ENCODE results near the gene C11orf21.
"Not testable (repeated sequence)": the region's sequence is repeated elsewhere in the genome, so short reads cannot be mapped to it uniquely, and the experiment has no call there.

The C11orf21 gene

DNA sequence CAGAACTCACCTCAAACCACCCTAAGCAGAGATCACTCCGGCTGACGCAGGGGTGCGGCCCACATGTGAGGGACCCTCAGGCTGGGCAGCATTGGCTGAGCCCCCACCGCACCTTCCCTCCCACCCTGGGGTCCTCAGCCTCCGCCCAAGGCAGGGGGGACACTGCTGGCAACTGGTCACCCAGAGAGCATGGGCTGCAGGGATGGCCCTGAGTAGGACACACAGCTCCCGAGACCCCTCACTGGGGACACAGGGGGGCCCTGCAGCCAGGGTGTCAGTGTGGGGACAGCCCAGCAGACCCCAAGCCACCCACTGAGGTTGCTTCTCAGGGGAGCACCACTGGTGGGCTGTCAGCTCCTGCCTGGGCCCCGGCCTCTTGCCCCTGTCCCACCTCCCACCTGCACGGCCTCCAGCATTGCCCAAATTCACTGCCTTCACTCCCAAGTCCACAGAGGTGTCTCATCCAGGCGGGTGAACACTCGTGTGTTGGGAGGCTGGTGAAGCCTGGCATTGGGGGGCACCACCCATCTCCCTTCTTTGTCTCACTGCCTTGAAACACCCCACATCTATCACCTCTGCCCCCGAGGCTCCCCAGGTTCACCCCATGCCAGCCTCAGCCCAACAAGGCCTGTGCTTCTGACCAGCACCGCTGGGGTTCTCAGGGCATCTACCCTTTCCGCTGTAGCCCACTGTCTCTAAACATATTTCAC, 4.7 kb downstream of the C11orf21 start:
- Mint-ChIP-seq H3K36me3 (no peaks in the 10 kb centered on the region), H3K4me1 (peaks cover 48% of the 10 kb centered on the region), H3K4me3 (peak overlapping the region; percentile 40), H3K9me3 (no peaks in the 10 kb centered on the region), H3K27me3 (no peaks in the 10 kb centered on the region), H3K27ac (peak overlapping the region; percentile 30)

GRCh38 chr11:2295971-2296912, 5.5 kb downstream of the C11orf21 start:
- Mint-ChIP-seq H3K4me3 (no peak overlapping the region), H3K9me3 (no peaks in the 10 kb centered on the region), H3K27ac (no peak overlapping the region), H3K4me1 (peaks cover 42% of the 10 kb centered on the region), H3K27me3 (no peaks in the 10 kb centered on the region), H3K36me3 (no peaks in the 10 kb centered on the region)

DNA sequence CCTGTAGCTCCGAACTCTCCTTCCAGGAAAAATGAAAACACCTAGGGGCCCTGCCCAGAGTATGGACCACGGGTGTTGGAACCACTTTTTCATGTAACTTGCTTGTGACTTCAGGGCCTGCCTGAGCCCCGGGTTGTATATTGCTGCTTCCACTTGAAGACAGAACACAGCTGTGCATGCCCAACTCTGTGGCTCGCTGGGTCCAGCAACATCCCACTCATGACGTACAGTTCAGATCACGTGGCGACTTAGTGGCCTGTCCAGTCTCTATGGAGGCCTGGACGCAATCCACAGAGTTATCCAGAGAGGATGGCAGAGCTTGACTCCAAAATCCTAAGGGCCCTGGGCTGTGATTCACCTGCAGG, 6.8 kb downstream of the C11orf21 start:
- no peak overlapping the region for H3K4me3 Mint-ChIP-seq
- H3K36me3 Mint-ChIP-seq: no peaks in the 10 kb centered on the region
- no peaks in the 10 kb centered on the region for H3K9me3 Mint-ChIP-seq
- H3K27ac Mint-ChIP-seq: peak overlapping the region; percentile 31
- H3K27me3 Mint-ChIP-seq: no peaks in the 10 kb centered on the region
- H3K4me1 Mint-ChIP-seq: peaks cover 37% of the 10 kb centered on the region

GRCh38 chr11:2293984-2294925, 7.5 kb downstream of the C11orf21 start:
- Mint-ChIP-seq H3K36me3 (no peaks in the 10 kb centered on the region), H3K27ac (peak overlapping the region; percentile 31), H3K4me1 (peaks cover 38% of the 10 kb centered on the region), H3K27me3 (no peaks in the 10 kb centered on the region), H3K4me3 (no peak overlapping the region), H3K9me3 (no peaks in the 10 kb centered on the region)

DNA sequence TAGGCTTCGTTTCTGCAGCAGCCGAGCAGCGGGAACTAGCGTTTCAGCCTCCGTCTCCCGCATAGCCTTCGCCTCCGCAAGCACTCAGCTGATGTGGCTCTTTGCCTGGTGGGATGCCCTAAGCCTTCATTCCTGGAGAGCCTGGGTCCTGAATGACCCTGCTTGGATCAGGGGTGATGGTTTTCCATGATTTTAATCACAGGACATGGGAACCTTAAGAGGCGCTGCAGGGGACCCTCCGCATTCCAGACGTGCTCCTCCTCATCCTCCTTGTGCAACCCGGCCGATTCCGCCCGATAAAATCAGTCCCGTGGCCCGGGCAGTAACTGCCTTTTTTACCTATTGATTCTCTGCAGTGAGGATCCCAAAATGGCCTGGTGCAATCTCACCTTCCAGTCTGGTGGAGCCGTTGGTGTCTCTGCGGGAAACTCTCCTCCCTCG, 8.2 kb downstream of the C11orf21 start:
- H3K4me3 Mint-ChIP-seq: no peak overlapping the region
- H3K36me3 Mint-ChIP-seq: no peaks in the 10 kb centered on the region
- peaks cover 35% of the 10 kb centered on the region for H3K4me1 Mint-ChIP-seq
- no peaks in the 10 kb centered on the region for H3K9me3 Mint-ChIP-seq
- H3K27me3 Mint-ChIP-seq: no peaks in the 10 kb centered on the region
- H3K27ac Mint-ChIP-seq: no peak overlapping the region

- no peaks in the 10 kb centered on the region for H3K27me3 Mint-ChIP-seq
- H3K4me3 Mint-ChIP-seq: no peak overlapping the region
- peaks cover 36% of the 10 kb centered on the region for H3K4me1 Mint-ChIP-seq
- no peaks in the 10 kb centered on the region for H3K9me3 Mint-ChIP-seq
- peak overlapping the region; percentile 59 for H3K27ac Mint-ChIP-seq
- peaks cover 3% of the 10 kb centered on the region for H3K36me3 Mint-ChIP-seq
These were observed 11.3 kb downstream of the C11orf21 start for GRCh38 chr11:2290351-2290841.

DNA sequence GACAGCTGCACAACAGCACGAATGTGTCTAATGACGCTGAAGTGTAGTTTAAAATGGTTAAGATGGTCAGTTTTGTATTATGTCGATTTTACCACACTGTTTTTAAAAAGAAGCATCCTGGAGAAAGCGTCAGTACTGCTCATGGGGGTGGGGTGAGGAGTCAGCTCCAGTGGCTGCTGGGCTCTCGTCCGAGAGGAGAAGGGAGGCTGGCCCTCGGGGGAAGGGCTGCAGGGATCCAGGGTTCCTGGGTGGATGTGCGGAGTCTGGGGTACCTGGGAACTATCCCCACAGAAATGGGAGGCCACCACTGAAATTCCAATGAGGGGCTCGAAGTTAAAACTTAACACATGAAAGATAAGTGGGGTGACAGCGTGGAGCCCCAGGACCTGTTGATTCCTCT, 11.9 kb downstream of the C11orf21 start:
- Mint-ChIP-seq H3K27me3 (no peaks in the 10 kb centered on the region), H3K27ac (peak overlapping the region; percentile 59)

GRCh38 chr11:2289350-2289749, 12.4 kb downstream of the C11orf21 start:
- H3K27me3 Mint-ChIP-seq: no peaks in the 10 kb centered on the region
- H3K4me3 Mint-ChIP-seq: no peak overlapping the region
- H3K9me3 Mint-ChIP-seq: no peaks in the 10 kb centered on the region
- H3K36me3 Mint-ChIP-seq: peaks cover 3% of the 10 kb centered on the region
- H3K27ac Mint-ChIP-seq: no peak overlapping the region
- peaks cover 31% of the 10 kb centered on the region for H3K4me1 Mint-ChIP-seq

More for the DNA sequence above, 11.9 kb downstream of the C11orf21 start:
- H3K9me3 Mint-ChIP-seq: no peaks in the 10 kb centered on the region
- H3K4me3 Mint-ChIP-seq: no peak overlapping the region
- peaks cover 35% of the 10 kb centered on the region for H3K4me1 Mint-ChIP-seq
- peaks cover 3% of the 10 kb centered on the region for H3K36me3 Mint-ChIP-seq

- Mint-ChIP-seq H3K4me3 (no peak overlapping the region), H3K4me1 (peaks cover 20% of the 10 kb centered on the region), H3K27ac (no peak overlapping the region), H3K36me3 (peaks cover 5% of the 10 kb centered on the region), H3K9me3 (peaks cover 5% of the 10 kb centered on the region), H3K27me3 (no peaks in the 10 kb centered on the region)
These were observed 14.6 kb downstream of the C11orf21 start for GRCh38 chr11:2287091-2287490.

GRCh38 chr11:2286350-2286749, 15.4 kb downstream of the C11orf21 start:
- not testable (repeated sequence) for H3K27ac Mint-ChIP-seq, H3K36me3 Mint-ChIP-seq, H3K9me3 Mint-ChIP-seq, H3K27me3 Mint-ChIP-seq, H3K4me3 Mint-ChIP-seq
- H3K4me1 Mint-ChIP-seq: peaks cover 20% of the 10 kb centered on the region

DNA sequence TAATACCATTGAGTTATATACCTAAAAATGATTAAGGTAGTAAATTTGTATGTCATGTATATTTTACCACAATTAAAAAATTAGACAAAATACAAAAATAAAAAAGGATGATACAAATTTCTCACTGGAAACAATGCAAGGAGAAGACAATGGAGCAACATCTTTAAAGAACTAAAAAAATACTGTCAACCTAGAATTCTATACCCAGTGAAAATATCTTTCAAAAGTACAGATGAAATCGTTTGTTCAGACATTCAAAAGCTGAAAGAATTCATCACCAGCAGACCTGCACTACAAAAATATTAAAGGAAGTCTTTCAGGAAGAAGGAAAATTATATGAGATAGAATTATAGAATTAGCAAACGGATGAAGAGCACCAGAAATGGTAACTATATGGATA, 21.5 kb downstream of the C11orf21 start:
- Mint-ChIP-seq H3K27me3 (no peaks in the 10 kb centered on the region), H3K27ac (no peak overlapping the region), H3K4me1 (no peaks in the 10 kb centered on the region), H3K9me3 (peaks cover 6% of the 10 kb centered on the region), H3K4me3 (no peak overlapping the region), H3K36me3 (peaks cover 7% of the 10 kb centered on the region)

DNA sequence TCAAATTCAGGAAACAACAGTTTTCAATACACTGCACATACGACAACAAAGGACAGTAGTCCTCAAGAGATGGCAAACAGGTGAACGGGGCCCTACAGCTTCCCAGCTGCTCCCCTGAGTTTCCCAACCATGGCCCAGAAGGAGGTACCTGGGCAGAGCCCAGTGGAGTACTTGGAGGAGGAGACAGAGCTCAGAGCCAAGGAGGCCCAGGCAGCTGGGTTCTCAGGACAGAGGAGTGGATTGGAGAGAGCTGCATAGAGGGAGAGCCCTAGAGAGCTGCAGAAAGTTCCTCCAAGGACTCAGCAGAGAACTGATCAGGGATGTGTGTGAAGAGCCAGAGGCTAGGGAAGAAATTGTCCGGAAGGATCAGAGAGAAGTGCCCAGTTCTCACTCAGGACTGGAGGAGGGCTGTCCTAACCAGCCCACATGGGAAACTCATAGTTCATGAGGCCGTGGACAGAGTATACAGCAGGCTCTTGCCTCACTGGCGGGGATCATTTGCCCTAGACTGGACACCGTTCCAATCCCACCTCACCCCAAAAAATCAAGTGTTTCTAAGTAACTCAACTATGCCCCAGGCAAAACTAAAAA, 23.7 kb downstream of the C11orf21 start:
- Mint-ChIP-seq H3K9me3 (peaks cover 6% of the 10 kb centered on the region), H3K4me3 (no peak overlapping the region), H3K27ac (no peak overlapping the region), H3K27me3 (no peaks in the 10 kb centered on the region), H3K36me3 (peaks cover 7% of the 10 kb centered on the region), H3K4me1 (no peaks in the 10 kb centered on the region)

DNA sequence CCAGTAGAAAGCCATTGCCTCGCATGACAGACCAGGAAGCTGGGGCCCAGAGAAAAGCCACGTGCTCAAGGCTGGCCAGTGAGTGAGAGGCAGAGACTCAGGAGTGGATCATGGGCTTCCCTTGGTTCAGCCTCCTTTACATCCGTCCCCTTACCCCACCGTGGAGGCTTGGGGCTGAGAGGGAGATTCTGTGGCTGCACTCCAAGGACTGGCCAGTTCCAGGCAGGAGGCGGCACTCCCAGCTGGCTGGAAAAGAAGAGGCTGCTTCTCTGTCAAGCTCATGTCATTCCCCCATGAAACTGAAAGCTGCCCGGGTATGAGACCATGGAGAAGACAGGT, 24.7 kb downstream of the C11orf21 start:
- no peak overlapping the region for H3K4me3 Mint-ChIP-seq
- peaks cover 3% of the 10 kb centered on the region for H3K27me3 Mint-ChIP-seq
- H3K9me3 Mint-ChIP-seq: peaks cover under 1% of the 10 kb centered on the region
- H3K27ac Mint-ChIP-seq: no peak overlapping the region
- H3K4me1 Mint-ChIP-seq: no peaks in the 10 kb centered on the region
- peaks cover 5% of the 10 kb centered on the region for H3K36me3 Mint-ChIP-seq

DNA sequence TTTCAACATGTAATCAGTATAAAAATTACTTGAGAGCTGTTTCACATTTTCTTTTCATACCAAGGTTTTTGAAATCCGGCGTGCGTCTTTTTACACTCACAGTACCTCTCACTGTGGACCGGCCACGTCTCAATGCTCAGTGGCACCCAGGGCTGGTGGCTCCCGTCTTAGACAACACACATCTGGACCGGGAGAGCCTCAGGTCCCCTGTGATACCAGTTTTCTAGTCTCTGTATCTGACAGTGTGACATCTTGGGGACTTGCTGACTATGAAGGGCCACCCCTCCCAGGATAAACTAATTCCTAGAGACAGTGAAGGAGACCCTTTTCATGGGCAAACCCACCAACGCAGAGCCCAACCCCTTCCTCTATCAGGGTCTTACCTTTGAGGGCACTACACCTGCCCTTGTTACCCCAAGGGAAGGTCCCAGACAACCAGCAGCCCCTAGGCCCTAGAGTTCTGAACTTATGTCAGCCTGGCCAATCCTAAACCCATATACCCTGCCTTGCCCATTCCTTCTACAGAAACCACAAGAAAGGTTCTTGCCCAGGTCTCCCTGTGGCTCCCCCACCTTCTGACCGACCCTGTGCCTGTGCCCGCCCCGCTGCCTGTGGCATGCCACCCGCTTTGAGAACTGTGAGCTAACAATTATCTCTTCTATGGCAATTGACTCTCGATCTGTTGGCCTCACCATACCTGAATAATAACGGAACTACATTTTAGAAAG, 25.3 kb downstream of the C11orf21 start:
- peaks cover 5% of the 10 kb centered on the region for H3K36me3 Mint-ChIP-seq
- peaks cover 4% of the 10 kb centered on the region for H3K27me3 Mint-ChIP-seq
- H3K27ac Mint-ChIP-seq: no peak overlapping the region
- no peaks in the 10 kb centered on the region for H3K9me3 Mint-ChIP-seq
- no peak overlapping the region for H3K4me3 Mint-ChIP-seq
- no peaks in the 10 kb centered on the region for H3K4me1 Mint-ChIP-seq
